ENCODE data around the gene CLASP1. TPM values are rescaled to one million over a fixed set of nuclear protein-coding genes. Genes with fewer than 3 reads are reported as not detected.
A peak's percentile ranks its signal among the peaks of the same experiment; 100 is the strongest.

CLASP1 gene
- total RNA-seq, 2 donors from 2014 or later = 87.0 to 88.3 TPM

- DNase-seq = peak; percentile 58
- Mint-ChIP-seq H3K27me3 (ENCODE audit: insufficient read depth) (no peaks in the 10 kb centered on the region), H3K4me3 (no peak overlapping the region), H3K36me3 (ENCODE audit: low read depth) (peaks cover 73% of the 10 kb centered on the region), H3K27ac (peak overlapping the region; percentile 80), H3K4me1 (peaks cover 14% of the 10 kb centered on the region), H3K9me3 (no peaks in the 10 kb centered on the region)
- H3K9me3 ChIP-seq (ENCODE audit: control insufficient read depth, low read length) = no peaks in the 10 kb centered on the region
- H3K4me1 ChIP-seq (ENCODE audit: control insufficient read depth, insufficient read depth, low read length) = peaks cover 5% of the 10 kb centered on the region
- peaks cover 82% of the 10 kb centered on the region for H3K36me3 ChIP-seq (ENCODE audit: control insufficient read depth, insufficient read depth, low read length)
- H3K27ac ChIP-seq (ENCODE audit: low read depth, low read length) = no peak overlapping the region
- whole genome bisulfite sequencing, 2 experiments (ENCODE audit: insufficient coverage in 1 of 2, insufficient read length in 1 of 2) = 92 to 95% methylated on average over 4 of the region's 4 CpGs
- H3K4me3 ChIP-seq (ENCODE audit: low read length) = no peak overlapping the region
- H3K9ac ChIP-seq (ENCODE audit: extremely low read depth, low read length, poor library complexity, severe bottlenecking) = no peak overlapping the region
- TF ChIP-seq CTCF (conservative IDR thresholded peaks at IDR 0.05) = peak; percentile 63
- no peaks in the 10 kb centered on the region for H3K27me3 ChIP-seq (ENCODE audit: control insufficient read depth, insufficient read depth, low read length, poor library complexity, severe bottlenecking)
Observed at GRCh38 chr2:121382744-121383143, 266.5 kb downstream of the CLASP1 start.

- no peak overlapping the region for H3K4me3 Mint-ChIP-seq
Observed at GRCh38 chr2:121377646-121378045, 271.6 kb downstream of the CLASP1 start.

GRCh38 chr2:121376535-121377250 lies 272.6 kb downstream of the CLASP1 start:
- Mint-ChIP-seq H3K4me1 (no peaks in the 10 kb centered on the region), H3K27me3 (ENCODE audit: insufficient read depth) (no peaks in the 10 kb centered on the region), H3K36me3 (ENCODE audit: low read depth) (peaks cover 73% of the 10 kb centered on the region), H3K27ac (no peak overlapping the region), H3K9me3 (peaks cover 2% of the 10 kb centered on the region), H3K4me3 (no peak overlapping the region)
- no peaks in the 10 kb centered on the region for H3K27me3 ChIP-seq (ENCODE audit: control insufficient read depth, insufficient read depth, low read length, poor library complexity, severe bottlenecking)
- H3K9me3 ChIP-seq (ENCODE audit: control insufficient read depth, low read length) = peaks cover 4% of the 10 kb centered on the region
- H3K4me3 ChIP-seq (ENCODE audit: low read length) = no peak overlapping the region
- DNase-seq = no peak
- no peak overlapping the region for H3K27ac ChIP-seq (ENCODE audit: low read depth, low read length)
- no peak for TF ChIP-seq CTCF (conservative IDR thresholded peaks at IDR 0.05)
- H3K4me1 ChIP-seq (ENCODE audit: control insufficient read depth, insufficient read depth, low read length) = no peaks in the 10 kb centered on the region
- WGBS, 2 experiments (ENCODE audit: insufficient coverage in 1 of 2, insufficient read length in 1 of 2) = 94 to 95% methylated on average over 3 to 4 of the region's 5 CpGs
- H3K36me3 ChIP-seq (ENCODE audit: control insufficient read depth, insufficient read depth, low read length) = peaks cover 85% of the 10 kb centered on the region
- no peak overlapping the region for H3K9ac ChIP-seq (ENCODE audit: extremely low read depth, low read length, poor library complexity, severe bottlenecking)

More at GRCh38 chr2:121377646-121378045, 271.6 kb downstream of the CLASP1 start:
- Histone ChIP-seq H3K9ac (ENCODE audit: extremely low read depth, low read length, poor library complexity, severe bottlenecking) (no peak overlapping the region), H3K27ac (ENCODE audit: low read depth, low read length) (no peak overlapping the region), H3K27me3 (ENCODE audit: control insufficient read depth, insufficient read depth, low read length, poor library complexity, severe bottlenecking) (no peaks in the 10 kb centered on the region), H3K4me3 (ENCODE audit: low read length) (no peak overlapping the region), H3K4me1 (ENCODE audit: control insufficient read depth, insufficient read depth, low read length) (no peaks in the 10 kb centered on the region), H3K36me3 (ENCODE audit: control insufficient read depth, insufficient read depth, low read length) (peaks cover 92% of the 10 kb centered on the region), H3K9me3 (ENCODE audit: control insufficient read depth, low read length) (peaks cover 4% of the 10 kb centered on the region)
- no peak overlapping the region for H3K27ac Mint-ChIP-seq
- no peak for DNase-seq
- no peaks in the 10 kb centered on the region for H3K4me1 Mint-ChIP-seq
- H3K27me3 Mint-ChIP-seq (ENCODE audit: insufficient read depth) = no peaks in the 10 kb centered on the region
- peaks cover 75% of the 10 kb centered on the region for H3K36me3 Mint-ChIP-seq (ENCODE audit: low read depth)
- peaks cover 2% of the 10 kb centered on the region for H3K9me3 Mint-ChIP-seq
- TF ChIP-seq CTCF (conservative IDR thresholded peaks at IDR 0.05) = no peak
- 87 to 100% methylated on average over 2 to 3 of the region's 5 CpGs for WGBS, 2 experiments (ENCODE audit: insufficient coverage in 1 of 2, insufficient read length in 1 of 2)
